ENCODE measurements around the gene MAP2.

MAP2 gene

DNA sequence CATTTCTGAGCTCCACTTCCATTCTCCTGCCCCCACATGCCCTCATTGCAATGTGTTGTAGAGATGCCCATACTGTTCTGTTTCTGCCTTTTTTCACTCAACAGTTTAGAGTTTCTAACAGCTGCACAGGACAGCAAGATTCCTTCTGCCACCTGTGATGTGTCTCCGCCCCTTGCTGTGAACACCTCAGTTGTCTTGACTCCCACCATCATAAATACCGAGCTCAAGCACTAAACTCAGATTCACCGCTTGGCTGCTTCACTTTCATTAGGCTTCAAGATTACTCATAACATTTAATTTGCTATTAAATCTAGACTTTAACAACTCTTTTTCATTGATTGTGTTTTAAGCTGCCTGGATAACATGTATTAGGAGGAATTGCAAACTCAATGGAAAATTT, 141.0 kb downstream of the MAP2 start:
- no peak for DNase-seq (ENCODE audit: low read depth)
- no peak for TF ChIP-seq CTCF (conservative IDR thresholded peaks at IDR 0.05; ENCODE audit: low read depth, low read length)
- no peak overlapping the region for H3K4me3 ChIP-seq (ENCODE audit: low read depth, low read length)

- H3K4me3 ChIP-seq (ENCODE audit: low read depth, low read length): no peak overlapping the region
- no peak for DNase-seq (ENCODE audit: low read depth)
- TF ChIP-seq CTCF (conservative IDR thresholded peaks at IDR 0.05; ENCODE audit: low read depth, low read length): no peak
Measured at GRCh38 chr2:209565896-209566582, 142.2 kb downstream of the MAP2 start.

DNA sequence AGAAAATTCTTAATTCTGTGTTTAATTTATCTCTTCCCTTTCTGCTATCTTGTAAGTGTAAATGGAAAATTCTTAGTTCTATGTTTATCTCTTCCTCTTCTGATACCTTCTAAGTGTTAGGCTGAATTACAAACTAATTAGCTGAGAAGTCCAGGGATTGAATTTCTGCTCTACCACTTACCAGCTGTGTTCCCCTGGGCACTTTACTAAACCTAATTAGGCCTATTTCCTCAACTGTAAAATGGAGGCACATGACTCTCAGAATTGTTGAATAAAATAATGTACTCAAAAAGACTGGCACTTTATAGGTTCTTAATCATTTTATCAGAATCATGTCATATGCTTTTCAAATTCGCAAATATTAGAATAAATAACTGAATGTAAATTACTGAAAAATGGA, 146.3 kb downstream of the MAP2 start:
- TF ChIP-seq CTCF (conservative IDR thresholded peaks at IDR 0.05; ENCODE audit: low read depth, low read length): no peak
- H3K4me3 ChIP-seq (ENCODE audit: low read depth, low read length): no peak overlapping the region
- no peak for DNase-seq (ENCODE audit: low read depth)

DNA sequence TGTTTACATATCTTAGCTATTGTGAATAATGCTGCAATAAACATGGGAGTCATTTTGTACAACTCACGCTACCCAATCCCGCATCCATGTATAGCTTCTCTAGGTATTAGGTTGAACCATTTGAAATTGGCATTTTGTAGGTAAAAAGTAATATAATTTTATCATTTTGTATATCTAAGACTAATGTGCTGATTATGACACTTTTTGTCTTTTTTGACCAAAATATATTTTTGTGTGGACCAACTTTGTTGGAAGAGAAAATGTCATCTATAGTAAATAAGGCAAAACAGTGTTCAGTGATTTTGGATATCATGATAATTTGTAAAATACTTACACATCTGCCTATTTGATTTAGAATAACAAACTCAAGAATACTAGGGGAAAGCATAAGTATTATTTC, 150.7 kb downstream of the MAP2 start:
- DNase-seq (ENCODE audit: low read depth): no peak
- no peak for TF ChIP-seq CTCF (conservative IDR thresholded peaks at IDR 0.05; ENCODE audit: low read depth, low read length)

GRCh38 chr2:209577376-209578357, 153.8 kb downstream of the MAP2 start:
- DNase-seq (ENCODE audit: low read depth): peak; percentile 41
- TF ChIP-seq CTCF (conservative IDR thresholded peaks at IDR 0.05; ENCODE audit: low read depth, low read length): peak; percentile 48
- no peak overlapping the region for H3K4me3 ChIP-seq (ENCODE audit: low read depth, low read length)

More for the DNA sequence above, 150.7 kb downstream of the MAP2 start:
- no peak overlapping the region for H3K4me3 ChIP-seq (ENCODE audit: low read depth, low read length)

GRCh38 chr2:209578394-209579001, 154.7 kb downstream of the MAP2 start:
- H3K4me3 ChIP-seq (ENCODE audit: low read depth, low read length): no peak overlapping the region
- DNase-seq (ENCODE audit: low read depth): peak; percentile 13
- TF ChIP-seq CTCF (conservative IDR thresholded peaks at IDR 0.05; ENCODE audit: low read depth, low read length): no peak
